KMS-11 (cell line): ENCODE measurements around the gene SSTR3.

ENCODE experiments used
- H2AFZ ChIP-seq: fragments of 200-600 bp; sonication (generic); 2 replicates; pipeline ENCODE4 v1.6.1; 2016; ENCODE audit warnings: antibody characterized with exemption, mixed run types, low read depth
- H3K27ac ChIP-seq: fragments of 200-600 bp; sonication (generic); 2 replicates; pipeline ENCODE4 v1.6.1; 2016; ENCODE audit warnings: mild to moderate bottlenecking, mixed run types
- H3K27me3 ChIP-seq: fragments of 200-600 bp; sonication (generic); 2 replicates; pipeline ENCODE4 v1.6.1; 2017; ENCODE audit warnings: mild to moderate bottlenecking, low read depth, mixed run types, moderate library complexity; ENCODE audit not compliant: insufficient read depth
- H3K36me3 ChIP-seq: fragments of 200-600 bp; sonication (generic); 2 replicates; pipeline ENCODE4 v1.6.1; 2017; ENCODE audit warnings: mild to moderate bottlenecking, mixed run types; ENCODE audit not compliant: insufficient read depth
- H3K4me1 ChIP-seq: fragments of 200-600 bp; sonication (generic); 2 replicates; pipeline ENCODE4 v1.6.1; 2016; ENCODE audit warnings: mild to moderate bottlenecking, low read depth, mixed run types; ENCODE audit not compliant: poor library complexity, severe bottlenecking
- H3K4me2 ChIP-seq: fragments of 200-600 bp; sonication (generic); 2 replicates; pipeline ENCODE4 v1.7.0; 2016; ENCODE audit warnings: mild to moderate bottlenecking, mixed run types
- H3K4me3 ChIP-seq: fragments of 200-600 bp; sonication (generic); IDR thresholded peaks from 2 replicates; pipeline ENCODE4 v1.6.1; 2017; ENCODE audit warnings: low read depth, low read length, mixed read lengths; ENCODE audit not compliant: insufficient read depth
- H3K79me2 ChIP-seq: fragments of 200-600 bp; sonication (generic); 2 replicates; pipeline ENCODE4 v1.6.1; 2016; ENCODE audit warnings: low read depth, mixed run types; ENCODE audit not compliant: insufficient read depth
- H3K9ac ChIP-seq: fragments of 200-600 bp; sonication (generic); 2 replicates; pipeline ENCODE4 v1.6.1; 2016; ENCODE audit warnings: mild to moderate bottlenecking, mixed run types
- H4K20me1 ChIP-seq: fragments of 200-600 bp; sonication (generic); 2 replicates; pipeline ENCODE4 v1.6.1; 2016; ENCODE audit warnings: mild to moderate bottlenecking, mixed run types; ENCODE audit not compliant: insufficient read depth
- CTCF ChIP-seq: fragments of 200-600 bp; sonication (generic); conservative IDR thresholded peaks from 2 replicates; pipeline ENCODE4 v1.6.1; 2017; ENCODE audit warnings: low read depth, mild to moderate bottlenecking, antibody characterized with exemption, low read length, moderate library complexity, mixed read lengths

SSTR3 gene

GRCh38 chr22:37187891-37188761 is 24.2 kb downstream of the SSTR3 start, which contains the start of gene C1QTNF6:
C1QTNF6 (minus strand) TSS chr22:37188247; CDS start chr22:37188213, 34 bp downstream.
- TF ChIP-seq CTCF, result no peak
- Histone ChIP-seq H3K4me1 (peaks cover 9% of the 10 kb centered on the region), H3K36me3 (no peaks in the 10 kb centered on the region), H3K27ac (no peak within 1 kb of the TSS), H3K4me2 (no peak within 1 kb of the TSS), H3K79me2 (no peaks in the 10 kb centered on the region), H3K27me3 (no peaks in the 10 kb centered on the region), H3K9ac (no peak within 1 kb of the TSS), H4K20me1 (no peaks in the 10 kb centered on the region), H3K4me3 (no peak within 1 kb of the TSS), H2AFZ (no peak within 1 kb of the TSS)

- Histone ChIP-seq H3K4me3 (no peak overlapping the region), H4K20me1 (no peaks in the 10 kb centered on the region), H3K4me2 (no peak overlapping the region), H3K36me3 (no peaks in the 10 kb centered on the region), H2AFZ (no peak overlapping the region), H3K9ac (no peak overlapping the region), H3K27ac (no peak overlapping the region), H3K79me2 (no peaks in the 10 kb centered on the region), H3K4me1 (peaks cover 3% of the 10 kb centered on the region), H3K27me3 (no peaks in the 10 kb centered on the region)
- no peak for TF ChIP-seq CTCF
These were observed 24.8 kb downstream of the SSTR3 start for GRCh38 chr22:37187552-37187890.

- no peaks in the 10 kb centered on the region for H4K20me1 ChIP-seq
- no peaks in the 10 kb centered on the region for H3K36me3 ChIP-seq
- H3K4me1 ChIP-seq, result no peaks in the 10 kb centered on the region
- H3K27me3 ChIP-seq, result no peaks in the 10 kb centered on the region
- no peak overlapping the region for H3K4me2 ChIP-seq
- H3K9ac ChIP-seq, result no peak overlapping the region
- H3K27ac ChIP-seq, result no peak overlapping the region
- TF ChIP-seq CTCF, result no peak
- H3K79me2 ChIP-seq, result no peaks in the 10 kb centered on the region
- H2AFZ ChIP-seq, result no peak overlapping the region
- H3K4me3 ChIP-seq, result no peak overlapping the region
These were observed 25.2 kb downstream of the SSTR3 start for GRCh38 chr22:37186997-37187522.

- no peak overlapping the region for H3K4me2 ChIP-seq
- no peak overlapping the region for H2AFZ ChIP-seq
- H3K27ac ChIP-seq, result no peak overlapping the region
- H3K36me3 ChIP-seq, result no peaks in the 10 kb centered on the region
- no peaks in the 10 kb centered on the region for H3K4me1 ChIP-seq
- H3K27me3 ChIP-seq, result no peaks in the 10 kb centered on the region
- TF ChIP-seq CTCF, result no peak
- no peaks in the 10 kb centered on the region for H4K20me1 ChIP-seq
- no peak overlapping the region for H3K4me3 ChIP-seq
- H3K9ac ChIP-seq, result no peak overlapping the region
- no peaks in the 10 kb centered on the region for H3K79me2 ChIP-seq
These were observed 25.9 kb downstream of the SSTR3 start for GRCh38 chr22:37186228-37186996.
